GM23338 (cell line): ENCODE data around the gene TXNL4A. TPM values are rescaled to one million over a fixed set of nuclear protein-coding genes. Genes with fewer than 3 reads are reported as not detected.
A peak's percentile ranks its signal among the peaks of the same experiment; 100 is the strongest.

Source experiments
- ATAC-seq: fragments of 200-7000 bp; cut with Tn5 transposase; 3 replicates; pipeline ENCODE4 v1.9.1; 2020
- DNase-seq: peaks from one replicate; pipeline ENCODE4 v3.0.0-alpha.2; 2015; ENCODE audit warnings: low spot score
- H2AFZ ChIP-seq: fragments of 200-600 bp; sonication (generic); 2 replicates; pipeline ENCODE4 v1.8.0; 2016; ENCODE audit warnings: antibody characterized with exemption, mild to moderate bottlenecking, moderate library complexity
- H3F3A ChIP-seq: fragments of 200-600 bp; sonication (generic); replicated peaks from 2 replicates; pipeline ENCODE4 v1.8.0; 2017; ENCODE audit warnings: antibody characterized with exemption, mixed run types, low read depth
- H3K27ac ChIP-seq: fragments of 200-600 bp; sonication (generic); 2 replicates; pipeline ENCODE4 v1.6.1; 2016; ENCODE audit warnings: low read depth
- H3K27me3 ChIP-seq: fragments of 200-600 bp; sonication (generic); 2 replicates; pipeline ENCODE4 v1.8.0; 2016; ENCODE audit warnings: mild to moderate bottlenecking, mixed run types, moderate library complexity; ENCODE audit not compliant: insufficient read depth
- H3K36me3 ChIP-seq: fragments of 200-600 bp; sonication (generic); 2 replicates; pipeline ENCODE4 v1.8.0; 2016; ENCODE audit warnings: mild to moderate bottlenecking; ENCODE audit not compliant: insufficient read depth
- H3K4me1 ChIP-seq: fragments of 200-600 bp; sonication (generic); 2 replicates; pipeline ENCODE4 v1.8.0; 2016; ENCODE audit warnings: mild to moderate bottlenecking, moderate library complexity; ENCODE audit not compliant: insufficient read depth
- H3K4me2 ChIP-seq: fragments of 200-600 bp; sonication (generic); 2 replicates; pipeline ENCODE4 v1.7.1; 2017; ENCODE audit warnings: mixed run types
- H3K4me3 ChIP-seq: fragments of 200-600 bp; sonication (generic); 2 replicates; pipeline ENCODE4 v1.6.1; 2016; ENCODE audit warnings: mixed run types
- H3K79me2 ChIP-seq: fragments of 200-600 bp; sonication (generic); replicated peaks from 2 replicates; pipeline ENCODE4 v1.8.0; 2017; ENCODE audit warnings: mild to moderate bottlenecking; ENCODE audit not compliant: insufficient read depth
- H3K9me2 ChIP-seq: fragments of 200-600 bp; sonication (generic); 2 replicates; pipeline ENCODE4 v1.8.0; 2017; ENCODE audit not compliant: insufficient read depth
- H4K20me1 ChIP-seq: fragments of 200-600 bp; sonication (generic); replicated peaks from 2 replicates; pipeline ENCODE4 v1.8.0; 2017; ENCODE audit warnings: mild to moderate bottlenecking; ENCODE audit not compliant: insufficient read depth
- H3K27ac Mint-ChIP-seq: 2 replicates; pipeline ENCODE4 v1.8.0; 2020; ENCODE audit warnings: inconsistent platforms, mild to moderate bottlenecking, moderate library complexity, mixed read lengths
- H3K27me3 Mint-ChIP-seq: 3 replicates; pipeline ENCODE4 v1.8.0; 2022; ENCODE audit warnings: low read depth, mild to moderate bottlenecking, moderate library complexity, mixed read lengths, inconsistent platforms; ENCODE audit not compliant: insufficient read depth, poor library complexity
- H3K36me3 Mint-ChIP-seq: 3 replicates; pipeline ENCODE4 v1.8.0; 2021; ENCODE audit warnings: low read depth, mild to moderate bottlenecking, inconsistent platforms, moderate library complexity, mixed read lengths
- H3K4me1 Mint-ChIP-seq: 3 replicates; pipeline ENCODE4 v1.8.0; 2020; ENCODE audit warnings: mild to moderate bottlenecking, inconsistent platforms, mixed read lengths
- H3K4me3 Mint-ChIP-seq: 3 replicates; pipeline ENCODE4 v1.8.0; 2021; ENCODE audit warnings: moderate library complexity, mild to moderate bottlenecking, inconsistent platforms, mixed read lengths
- H3K9me3 Mint-ChIP-seq: 3 replicates; pipeline ENCODE4 v1.8.0; 2020; ENCODE audit warnings: moderate library complexity, mild to moderate bottlenecking, inconsistent platforms, mixed read lengths
- CREB1 ChIP-seq: fragments of 250-450 bp; sonication (Bioruptor Pico); IDR thresholded peaks from 2 replicates; pipeline ENCODE4 v1.5.0; 2020; ENCODE audit warnings: low read depth, mild to moderate bottlenecking, moderate library complexity
- ETS1 ChIP-seq: IDR thresholded peaks from 2 replicates; pipeline ENCODE4 v1.6.1; 2016; ENCODE audit warnings: antibody characterized with exemption
- EZH2 ChIP-seq: fragments of 200-600 bp; sonication (generic); IDR thresholded peaks from one replicate; pipeline ENCODE4 v1.8.0; 2017; ENCODE audit warnings: antibody characterized with exemption, mild to moderate bottlenecking, low read depth; ENCODE audit not compliant: unreplicated experiment
- EZH2phosphoT487 ChIP-seq: fragments of 200-600 bp; sonication (generic); IDR thresholded peaks from one replicate; pipeline ENCODE4 v1.8.1; 2018; ENCODE audit warnings: antibody characterized with exemption; ENCODE audit not compliant: unreplicated experiment
- JUNB ChIP-seq: IDR thresholded peaks from one replicate; pipeline ENCODE4 v1.6.1; 2016; ENCODE audit warnings: antibody characterized with exemption; ENCODE audit not compliant: unreplicated experiment
- NANOG ChIP-seq: IDR thresholded peaks from 2 replicates; pipeline ENCODE4 v1.6.1; 2016; ENCODE audit warnings: antibody characterized with exemption, borderline replicate concordance
- POLR2AphosphoS5 ChIP-seq: IDR thresholded peaks from 2 replicates; pipeline ENCODE4 v1.6.1; 2016; ENCODE audit warnings: antibody characterized with exemption, low read depth
- REST ChIP-seq: IDR thresholded peaks from one replicate; pipeline ENCODE4 v1.6.1; 2018; ENCODE audit warnings: antibody characterized with exemption; ENCODE audit not compliant: unreplicated experiment
- STAT1 ChIP-seq: IDR thresholded peaks from one replicate; pipeline ENCODE4 v1.6.1; 2016; ENCODE audit warnings: antibody characterized with exemption; ENCODE audit not compliant: unreplicated experiment
- ZNF114 ChIP-seq: fragments of 250-450 bp; sonication (Bioruptor Pico); IDR thresholded peaks from 2 replicates; pipeline ENCODE4 v1.5.0; 2020; ENCODE audit warnings: mild to moderate bottlenecking, moderate library complexity
- ZNF331 ChIP-seq: fragments of 250-450 bp; sonication (Bioruptor Pico); IDR thresholded peaks from 2 replicates; pipeline ENCODE4 v1.5.0; 2020; ENCODE audit warnings: low read depth, mild to moderate bottlenecking, moderate library complexity
- ZNF462 ChIP-seq: fragments of 250-450 bp; sonication (Bioruptor Pico); IDR thresholded peaks from 2 replicates; pipeline ENCODE4 v1.5.0; 2020; ENCODE audit warnings: mild to moderate bottlenecking, moderate library complexity
- polyA plus RNA-seq: library from polyadenylated mRNA; unstranded; fragments of >200 nt; fragmentation: Nextera tagmentation; extraction: Ambion mirVana; gene quantifications from 2 replicates; pipeline ENCODE4 v1.2.1, GENCODE V29; 2016
- total RNA-seq: library from RNA; depleted of rRNA; stranded (reverse); fragments of >200 nt; shearing (Covaris generic); gene quantifications from 2 replicates; pipeline ENCODE4 v1.2.3, GENCODE V29; 2014
- TF ChIP-seq, protein P1 (sequence below), 2 experiments: fragments of 200-600 bp in 1 of 2; sonication (generic) in 1 of 2; conservative IDR thresholded peaks; 2 replicates each; pipeline versions ENCODE4 v1.5.1 to v1.6.1; 2016 to 2017; ENCODE audit warnings: antibody characterized with exemption in 2 of 2, low read depth in 2 of 2, mild to moderate bottlenecking in 2 of 2, moderate library complexity in 1 of 2

Gene TXNL4A
- total and polyA plus RNA-seq, 2 experiments from 2014 or later: 51.0 to 271 TPM

- Mint-ChIP-seq H3K27ac (no peak overlapping the region), H3K9me3 (no peaks in the 10 kb centered on the region; the same call in 2 of the 3 replicates)
- no peak for ATAC-seq
Observed at GRCh38 chr18:79986726-79987125, 1.6 kb downstream of the TXNL4A start.

More at GRCh38 chr18:79986726-79987125, 1.6 kb downstream of the TXNL4A start:
- H3K36me3 ChIP-seq: peaks cover 8% of the 10 kb centered on the region
- no peak for DNase-seq
- peaks cover 4% of the 10 kb centered on the region; the same call in 1 of the 2 replicates for H3K4me1 ChIP-seq
- Mint-ChIP-seq H3K4me1 (peaks cover 17% of the 10 kb centered on the region), H3K27me3 (peaks cover 3% of the 10 kb centered on the region), H3K4me3 (peak overlapping the region; percentile 96), H3K36me3 (peaks cover 31% of the 10 kb centered on the region)
- peak overlapping the region; percentile 89 for H3K4me3 ChIP-seq
- TF ChIP-seq POLR2AphosphoS5 (no peak), REST (no peak), ZNF462 (no peak), ETS1 (no peak), JUNB (no peak), EZH2 (no peak), ZNF114 (CRISPR knock-in tag) (no peak), STAT1 (no peak), ZNF331 (CRISPR knock-in tag) (no peak), NANOG (no peak), CREB1 (CRISPR knock-in tag) (no peak), EZH2phosphoT487 (no peak)
- TF ChIP-seq, protein P1, sequence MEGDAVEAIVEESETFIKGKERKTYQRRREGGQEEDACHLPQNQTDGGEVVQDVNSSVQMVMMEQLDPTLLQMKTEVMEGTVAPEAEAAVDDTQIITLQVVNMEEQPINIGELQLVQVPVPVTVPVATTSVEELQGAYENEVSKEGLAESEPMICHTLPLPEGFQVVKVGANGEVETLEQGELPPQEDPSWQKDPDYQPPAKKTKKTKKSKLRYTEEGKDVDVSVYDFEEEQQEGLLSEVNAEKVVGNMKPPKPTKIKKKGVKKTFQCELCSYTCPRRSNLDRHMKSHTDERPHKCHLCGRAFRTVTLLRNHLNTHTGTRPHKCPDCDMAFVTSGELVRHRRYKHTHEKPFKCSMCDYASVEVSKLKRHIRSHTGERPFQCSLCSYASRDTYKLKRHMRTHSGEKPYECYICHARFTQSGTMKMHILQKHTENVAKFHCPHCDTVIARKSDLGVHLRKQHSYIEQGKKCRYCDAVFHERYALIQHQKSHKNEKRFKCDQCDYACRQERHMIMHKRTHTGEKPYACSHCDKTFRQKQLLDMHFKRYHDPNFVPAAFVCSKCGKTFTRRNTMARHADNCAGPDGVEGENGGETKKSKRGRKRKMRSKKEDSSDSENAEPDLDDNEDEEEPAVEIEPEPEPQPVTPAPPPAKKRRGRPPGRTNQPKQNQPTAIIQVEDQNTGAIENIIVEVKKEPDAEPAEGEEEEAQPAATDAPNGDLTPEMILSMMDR (conservative IDR thresholded peaks at IDR 0.05; ENCODE audit: low read depth in 2 of 2): no peak
- no peaks in the 10 kb centered on the region for H3F3A ChIP-seq
- no peaks in the 10 kb centered on the region for H3K9me2 ChIP-seq
- H2AFZ ChIP-seq: no peak overlapping the region
- no peak overlapping the region for H3K27ac ChIP-seq
- H4K20me1 ChIP-seq: peaks cover 36% of the 10 kb centered on the region
- peak overlapping the region; percentile 79 for H3K4me2 ChIP-seq
- peaks cover 65% of the 10 kb centered on the region for H3K79me2 ChIP-seq
- H3K27me3 ChIP-seq: no peaks in the 10 kb centered on the region
